HepG2 (cell line): ENCODE measurements around the gene OARD1. TPM values are rescaled to one million over a fixed set of nuclear protein-coding genes. Genes with fewer than 3 reads are reported as not detected.

Experiments
- CHD4 ChIP-seq: fragments of 200-600 bp; sonication (generic); IDR thresholded peaks from 2 replicates; pipeline ENCODE4 v1.7.0; 2017; ENCODE audit warnings: mild to moderate bottlenecking, low read length, borderline replicate concordance
- CREB1 ChIP-seq, 2 experiments: fragments of 450-650 bp in 1 of 2; IDR thresholded peaks; 2 replicates each; pipeline ENCODE4 v1.6.1; 2016 to 2017; ENCODE audit warnings: control low read depth in 1 of 2, mild to moderate bottlenecking in 1 of 2, missing compliant biosample characterization in 1 of 2, missing genetic modification characterization in 1 of 2
- CSRNP1 ChIP-seq: sonication (generic); formaldehyde crosslinking; IDR thresholded peaks from 2 replicates; pipeline ENCODE4 v1.8.1; 2023; ENCODE audit warnings: mild to moderate bottlenecking, missing genetic modification reagents
- ETV5 ChIP-seq: IDR thresholded peaks from 2 replicates; pipeline ENCODE4 v1.6.1; 2018; ENCODE audit warnings: missing biosample characterization, missing genetic modification reagents, inconsistent platforms, borderline replicate concordance
- HOXA5 ChIP-seq: sonication (generic); formaldehyde crosslinking; IDR thresholded peaks from 2 replicates; pipeline ENCODE4 v1.4.0; 2020; ENCODE audit warnings: missing genetic modification reagents
- IKZF1 ChIP-seq: fragments of 450-650 bp; IDR thresholded peaks from 2 replicates; pipeline ENCODE4 v1.7.1; 2016
- RFX5 ChIP-seq: IDR thresholded peaks from 2 replicates; pipeline ENCODE4 v1.6.1; 2011; ENCODE audit warnings: low read depth, low read length, improper control_type of control experiment
- SNAPC4 ChIP-seq: sonication (generic); formaldehyde crosslinking; IDR thresholded peaks from 2 replicates; pipeline ENCODE4 v1.4.0; 2020; ENCODE audit warnings: mild to moderate bottlenecking, missing genetic modification reagents
- SP1 ChIP-seq, 2 experiments: fragments of 450-650 bp in 1 of 2; sonication (generic) in 1 of 2; formaldehyde crosslinking in 1 of 2; IDR thresholded peaks; 2 replicates each; pipeline versions ENCODE4 v1.4.0 to v1.6.1; 2016 to 2020; ENCODE audit warnings: missing genetic modification reagents in 1 of 2
- SP140L ChIP-seq: sonication (generic); formaldehyde crosslinking; IDR thresholded peaks from 2 replicates; pipeline ENCODE4 v1.4.0; 2020; ENCODE audit warnings: missing genetic modification reagents, borderline replicate concordance
- TEAD3 ChIP-seq: optimal IDR thresholded peaks from 2 replicates; pipeline ENCODE3; 2016; ENCODE audit warnings: borderline replicate concordance
- ZFP36 ChIP-seq: fragments of 150-350 bp; IDR thresholded peaks from 2 replicates; pipeline ENCODE4 v1.6.1; 2018; ENCODE audit warnings: borderline replicate concordance, low read length, low read depth; ENCODE audit not compliant: partially characterized antibody
- ZNF143 ChIP-seq: sonication (generic); formaldehyde crosslinking; IDR thresholded peaks from 2 replicates; pipeline ENCODE4 v1.4.0; 2020; ENCODE audit warnings: missing genetic modification reagents
- ZNF281 ChIP-seq: sonication (generic); formaldehyde crosslinking; IDR thresholded peaks from 2 replicates; pipeline ENCODE4 v1.4.0; 2020; ENCODE audit warnings: missing genetic modification reagents, borderline replicate concordance
- ZNF543 ChIP-seq: sonication (generic); formaldehyde crosslinking; IDR thresholded peaks from 2 replicates; pipeline ENCODE4 v1.4.0; 2020; ENCODE audit warnings: mild to moderate bottlenecking, missing genetic modification reagents
- ZZZ3 ChIP-seq: sonication (generic); formaldehyde crosslinking; IDR thresholded peaks from 2 replicates; pipeline ENCODE4 v1.4.0; 2020; ENCODE audit warnings: missing genetic modification reagents, mild to moderate bottlenecking, borderline replicate concordance
- polyA plus RNA-seq, 8 experiments: library from polyadenylated mRNA; depleted of rRNA in 3 of 8; stranded (reverse) in 7 of 8; unstranded in 1 of 8; fragments of >200 nt; fragmentation: Illumina TruSeq in 4 of 8; extraction: Trizol in 4 of 8; gene quantifications; 2 replicates each; pipeline versions ENCODE4 v1.2.1 to v1.2.3, GENCODE V29; 2011 to 2016; ENCODE audit warnings: low read depth in 4 of 8, missing spikeins in 1 of 8, mixed read lengths in 1 of 8; ENCODE audit not compliant: insufficient read depth in 1 of 8
- total RNA-seq, 5 experiments: library from RNA; depleted of rRNA; stranded (reverse); fragments of >200 nt; fragmentation: Illumina TruSeq; extraction: Trizol; gene quantifications; 2 replicates each; pipeline ENCODE4 v1.2.3, GENCODE V29; 2016; ENCODE audit warnings: low read depth in 1 of 5

The OARD1 gene
- total and polyA plus RNA-seq, 2 of the 13 experiments (the other 11 are each of a cell fraction or from before 2014, with no cell fraction given): 18.4 to 49.0 TPM

- TF ChIP-seq SP1 (IDR thresholded peaks at IDR 0.05): no peak
- TF ChIP-seq SP1 (CRISPR knock-in tag; IDR thresholded peaks at IDR 0.05): no peak
- no peak for TF ChIP-seq CREB1 (IDR thresholded peaks at IDR 0.05)
- TF ChIP-seq CREB1 (CRISPR knock-in tag; IDR thresholded peaks at IDR 0.05): peak; percentile 44; the same call in 1 of the 2 replicates
- TF ChIP-seq ZNF543 (CRISPR knock-in tag): no peak
- TF ChIP-seq ZNF281 (CRISPR knock-in tag): 0 out of 2 replicates have a peak, but pooled peaks have one; percentile 8
- no peak for TF ChIP-seq CSRNP1 (CRISPR knock-in tag)
- peak; percentile 75 for TF ChIP-seq TEAD3 (CRISPR knock-in tag)
- TF ChIP-seq SNAPC4 (CRISPR knock-in tag): no peak
- no peak for TF ChIP-seq SP140L (CRISPR knock-in tag)
- TF ChIP-seq ZZZ3: no peak
- no peak for TF ChIP-seq ZNF143 (CRISPR knock-in tag)
- no peak for TF ChIP-seq ZFP36
- peak; percentile 70; the same call in 1 of the 2 replicates for TF ChIP-seq CHD4
- TF ChIP-seq ETV5 (CRISPR knock-in tag): peak; percentile 29; the same call in 1 of the 2 replicates
- TF ChIP-seq IKZF1: no peak
- TF ChIP-seq RFX5: no peak
- peak; percentile 17; the same call in 1 of the 2 replicates for TF ChIP-seq HOXA5 (CRISPR knock-in tag)
These were observed 8.3 kb downstream of the OARD1 start (continued) for GRCh38 chr6:41063884-41064285.
